HG02938 (cell line): ENCODE results near the gene SYDE2.
A peak's percentile ranks its signal among the peaks of the same experiment; 100 is the strongest.
"Not testable (repeated sequence)": the region's sequence is repeated elsewhere in the genome, so short reads cannot be mapped to it uniquely, and the experiment has no call there.

ENCODE experiments used
- ATAC-seq: cut with Tn5 transposase; IDR thresholded peaks from one replicate; pipeline ENCODE4 v1.9.1; 2021; ENCODE audit warnings: mild to moderate bottlenecking, moderate library complexity; ENCODE audit not compliant: unreplicated experiment

The SYDE2 gene

GRCh38 chr1:85171721-85172120, 29.1 kb downstream of the SYDE2 start:
- no peak for ATAC-seq

DNA sequence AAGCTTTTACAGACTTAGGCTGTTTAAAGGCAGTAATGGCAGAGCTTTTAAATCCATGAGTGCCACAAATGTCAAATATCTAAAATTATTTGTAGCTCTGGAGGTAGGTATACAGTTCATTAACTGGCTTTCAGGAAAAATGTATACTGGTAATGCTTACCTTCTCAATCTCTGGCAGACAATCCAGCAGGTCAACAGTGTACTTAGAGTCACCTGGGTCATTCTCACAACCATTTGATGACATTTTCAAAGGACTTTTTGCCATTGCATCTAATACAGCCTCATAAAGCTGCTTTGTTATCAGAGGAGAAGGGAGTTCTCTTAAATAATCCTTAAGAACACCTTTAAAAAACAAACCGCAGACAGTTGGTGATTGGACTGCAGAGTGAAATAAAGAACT, 31.9 kb downstream of the SYDE2 start:
- no peak for ATAC-seq

DNA sequence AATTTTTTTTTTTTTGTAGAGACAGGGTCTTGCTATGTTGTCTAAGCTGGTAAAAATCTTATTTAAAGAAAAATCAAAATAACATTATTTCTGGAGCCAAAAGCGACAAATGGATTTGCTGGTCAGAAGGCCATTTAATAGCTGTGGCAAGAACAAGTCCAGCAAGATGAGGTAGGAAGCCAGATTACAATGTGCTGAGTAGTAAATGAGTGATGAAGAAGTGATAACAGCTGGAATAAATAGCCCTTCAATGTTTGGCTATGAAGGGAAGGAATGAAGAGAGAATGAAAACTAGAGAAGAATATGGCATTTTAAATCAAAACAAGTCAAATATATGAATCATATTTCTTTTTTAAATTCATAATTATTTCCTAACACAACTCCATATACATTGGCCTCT, 34.5 kb downstream of the SYDE2 start:
- ATAC-seq, result no peak

GRCh38 chr1:85158910-85159309, 41.9 kb downstream of the SYDE2 start:
- ATAC-seq, result no peak

- no peak for ATAC-seq
Measured at GRCh38 chr1:85157436-85157835, 43.4 kb downstream of the SYDE2 start.

DNA sequence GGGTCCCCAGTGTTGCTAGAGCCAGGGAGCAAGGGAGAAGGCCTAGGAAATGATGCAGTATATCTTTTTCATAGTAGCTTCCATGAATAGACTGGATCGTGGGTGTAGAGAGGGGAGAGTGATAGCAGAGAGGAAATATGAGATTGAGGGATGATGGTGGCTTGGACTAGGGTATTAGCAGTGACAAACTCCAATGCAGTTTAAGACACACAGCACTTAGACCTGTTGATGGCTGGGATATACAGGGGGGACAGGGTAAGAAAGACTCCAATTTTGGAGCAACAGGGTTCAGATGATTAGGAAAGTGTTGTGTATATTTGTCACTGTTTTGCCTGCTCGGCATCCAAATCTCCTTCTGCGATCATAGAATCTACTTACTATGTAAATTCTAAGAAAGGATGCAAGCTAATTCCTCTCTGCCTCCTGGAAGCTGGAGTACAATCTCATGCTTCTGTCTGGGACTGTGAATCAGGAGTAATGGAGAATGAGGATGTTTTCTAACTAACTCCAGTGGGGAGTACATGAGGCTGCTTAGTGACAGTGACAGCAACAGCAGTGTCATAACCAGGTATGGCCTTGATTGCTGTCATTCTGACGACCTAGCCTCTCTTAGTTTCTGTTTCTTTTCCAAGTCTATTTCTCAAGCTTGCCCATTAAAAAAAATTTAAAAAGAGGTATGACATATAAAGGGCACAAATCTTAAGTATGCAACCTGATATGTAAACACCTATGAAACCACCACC, 47.5 kb downstream of the SYDE2 start:
- no peak for ATAC-seq

GRCh38 chr1:85151446-85151845, 49.4 kb downstream of the SYDE2 start:
- no peak for ATAC-seq

GRCh38 chr1:85149805-85150204, 51.0 kb downstream of the SYDE2 start:
- ATAC-seq, result no peak

- peak; percentile 94 for ATAC-seq
Measured at GRCh38 chr1:85148524-85149250, 52.1 kb downstream of the SYDE2 start.

GRCh38 chr1:85146972-85147359, 53.9 kb downstream of the SYDE2 start:
- no peak for ATAC-seq

DNA sequence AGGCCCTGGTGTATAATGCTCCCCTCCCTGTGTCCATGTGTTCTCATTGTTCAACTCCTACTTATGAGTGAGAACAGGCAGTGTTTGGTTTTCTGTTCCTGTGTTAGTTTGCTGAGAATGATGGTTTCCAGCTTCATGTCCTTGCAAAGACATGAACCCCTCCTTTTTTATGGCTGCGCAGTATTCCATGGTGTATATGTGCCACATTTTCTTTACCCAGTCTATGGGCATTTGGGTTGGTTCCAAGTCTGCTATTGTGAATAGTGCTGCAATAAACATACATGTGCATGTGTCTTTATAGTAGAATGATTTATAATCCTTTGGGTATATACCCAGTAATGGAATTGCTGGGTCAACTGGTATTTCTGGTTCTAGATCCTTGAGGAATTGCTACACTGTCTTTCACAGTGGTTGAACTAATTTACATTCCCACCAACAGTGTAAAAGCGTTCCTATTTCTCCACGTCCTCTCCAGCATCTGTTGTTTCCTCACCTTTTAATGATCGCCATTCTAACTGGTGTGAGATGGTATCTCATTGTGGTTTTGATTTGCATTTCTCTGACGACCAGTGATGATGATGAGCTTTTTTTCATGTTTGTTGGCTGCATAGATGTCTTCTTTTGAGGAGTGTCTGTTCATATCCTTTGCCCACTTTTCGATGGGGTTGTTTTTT, 54.4 kb downstream of the SYDE2 start:
- ATAC-seq, result not testable (repeated sequence)

DNA sequence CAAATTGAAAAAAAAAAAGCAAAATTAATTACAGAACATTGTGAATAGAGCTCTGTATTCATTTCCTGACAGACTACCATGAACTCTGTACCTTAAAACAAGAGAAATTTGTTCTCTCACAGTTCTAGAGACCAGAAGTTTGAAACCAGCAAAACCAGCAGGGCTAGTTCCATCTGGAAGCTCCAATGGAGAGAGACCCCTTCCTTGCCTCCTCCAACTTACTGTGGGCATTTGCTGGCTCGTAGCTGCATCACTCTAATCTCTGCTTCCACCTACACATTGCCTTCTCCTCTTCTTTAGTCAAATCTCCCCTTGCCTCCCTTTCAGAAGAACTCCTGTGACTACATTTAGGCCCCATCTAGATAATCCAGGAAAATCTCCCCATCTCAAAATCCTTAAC, 56.5 kb downstream of the SYDE2 start:
- no peak for ATAC-seq

DNA sequence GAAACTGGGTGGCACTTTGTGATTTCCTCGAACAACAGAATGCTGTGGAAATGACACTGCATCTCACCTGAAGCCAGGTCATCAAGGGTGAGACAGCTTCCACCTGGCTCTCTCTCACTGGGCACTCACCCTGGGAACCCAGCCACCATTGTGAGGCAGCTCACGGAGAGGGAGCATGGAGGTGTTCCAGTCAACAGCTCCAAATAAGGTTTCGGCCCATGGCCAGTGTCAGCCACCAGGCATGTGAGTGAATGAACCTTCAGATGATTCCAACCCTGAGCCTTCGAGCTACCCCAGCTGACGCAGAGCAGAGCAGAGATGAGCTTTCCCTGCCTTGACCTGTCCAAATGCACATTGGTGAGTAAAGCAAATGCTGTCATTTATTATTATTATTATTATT, 58.1 kb downstream of the SYDE2 start:
- no peak for ATAC-seq

GRCh38 chr1:85138439-85138838, 62.4 kb downstream of the SYDE2 start:
- ATAC-seq, result not testable (repeated sequence)

- ATAC-seq, result no peak
Measured at GRCh38 chr1:85137660-85138059, 63.2 kb downstream of the SYDE2 start.

DNA sequence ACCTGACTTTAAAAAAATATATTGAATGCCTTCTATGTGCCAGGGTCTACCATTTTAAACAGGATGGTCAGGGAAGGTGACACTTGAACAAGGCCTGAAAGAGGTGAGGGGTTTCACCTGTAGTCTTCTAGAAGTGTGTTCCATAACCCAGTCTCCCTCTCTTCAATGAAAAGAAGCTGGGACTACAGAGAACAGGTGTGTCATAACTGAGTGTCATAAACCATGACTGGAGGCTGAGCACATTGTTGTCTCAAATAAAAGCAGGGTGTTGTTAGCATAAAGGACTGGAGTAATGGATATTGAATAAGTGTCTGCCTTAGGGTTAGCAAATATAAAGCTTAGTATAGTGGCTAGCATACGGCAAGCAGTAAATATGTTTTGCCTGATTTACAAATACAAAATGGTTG, 65.4 kb downstream of the SYDE2 start:
- ATAC-seq, result no peak

- ATAC-seq, result no peak
Measured at GRCh38 chr1:85134583-85135391, 66.0 kb downstream of the SYDE2 start.

GRCh38 chr1:85133565-85134159, 67.2 kb downstream of the SYDE2 start:
- no peak for ATAC-seq

- no peak for ATAC-seq
Measured at GRCh38 chr1:85132078-85132720, 68.6 kb downstream of the SYDE2 start.

DNA sequence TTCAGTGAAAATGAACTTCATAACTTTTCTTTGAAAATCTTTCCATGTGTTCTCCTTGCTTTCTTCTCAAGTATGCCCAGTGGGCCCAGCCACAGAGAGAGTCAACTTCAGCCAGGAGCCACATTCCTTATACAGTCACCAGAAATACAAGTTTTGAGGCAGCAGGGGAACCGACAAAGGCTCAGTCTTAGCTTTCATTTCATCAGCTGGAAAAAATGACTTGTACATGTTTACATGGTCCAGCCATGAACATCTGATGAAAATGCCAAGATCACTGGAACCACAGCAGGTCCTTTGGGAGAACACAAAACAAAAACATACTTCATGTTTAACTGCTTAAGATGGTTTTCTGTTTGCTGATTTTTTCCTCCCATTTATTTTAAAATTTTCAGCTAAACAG, 72.5 kb downstream of the SYDE2 start:
- ATAC-seq, result no peak
